NCI-H187 treated with DMSO at 0.1 percent for 48 hours (cell line): ENCODE data around the gene LONP1.

Experiments used
- DNase-seq: peaks from one replicate; lab custom pipeline; 2025; lab: John Stamatoyannopoulos, UW

Gene LONP1

DNA sequence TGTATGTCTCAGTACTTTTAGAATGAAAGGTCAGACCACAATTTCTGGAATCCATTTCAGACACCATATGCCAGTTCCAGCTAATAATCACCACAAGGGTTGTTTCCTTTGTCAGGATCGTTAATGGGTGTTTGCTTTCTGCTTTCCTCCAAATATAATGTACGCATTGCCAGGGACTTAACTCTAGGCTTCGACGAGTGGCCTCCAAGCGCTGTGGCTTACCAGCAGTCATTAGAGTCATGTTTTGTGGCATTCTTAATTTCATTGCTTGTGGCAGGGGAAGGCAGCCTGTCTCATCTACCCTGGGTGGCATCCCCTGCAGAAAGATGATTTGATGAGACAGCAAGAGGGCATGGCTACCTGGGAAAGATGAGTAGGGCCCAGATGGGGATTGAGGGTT lies 74.5 kb downstream of the LONP1 start:
- DNase-seq, result no peak

DNA sequence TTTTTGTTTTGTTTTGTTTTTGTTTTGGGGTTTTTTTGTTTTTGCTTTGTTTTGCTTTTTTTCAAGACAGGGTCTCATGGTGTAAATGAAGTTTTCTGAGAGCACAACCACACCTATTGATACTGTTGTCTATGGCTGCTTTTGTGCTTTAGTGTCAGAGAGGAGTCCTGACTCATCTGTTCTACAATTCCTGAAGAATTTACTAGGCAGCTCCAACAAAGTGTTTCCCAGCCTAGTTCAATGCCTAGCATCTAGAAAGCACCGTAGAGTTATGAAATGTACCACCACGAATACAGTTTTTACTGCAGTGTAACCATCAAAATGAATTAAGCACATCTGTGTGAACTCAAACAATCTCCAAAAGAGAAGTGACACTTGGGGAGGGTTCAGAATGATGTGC lies 75.9 kb downstream of the LONP1 start:
- no peak for DNase-seq

DNA sequence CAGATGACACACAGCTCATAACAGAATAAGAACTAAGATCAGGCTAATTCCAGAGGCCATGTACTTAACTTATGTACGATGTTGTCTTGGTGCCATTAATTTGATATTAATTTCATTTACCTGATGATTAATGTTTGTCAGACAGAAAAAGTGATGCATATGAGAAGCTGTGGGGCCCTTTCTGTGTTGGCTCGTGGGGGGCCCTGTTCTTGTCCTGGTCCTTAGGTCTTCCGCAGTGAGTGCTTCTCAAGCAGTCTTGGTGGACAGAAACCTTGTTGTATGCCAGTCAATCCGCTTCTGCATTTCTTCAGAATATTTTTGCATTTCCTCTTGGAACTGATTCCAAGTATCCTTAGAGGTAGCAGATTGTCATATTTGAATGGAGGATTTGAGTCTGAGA lies 76.9 kb downstream of the LONP1 start:
- no peak for DNase-seq

DNA sequence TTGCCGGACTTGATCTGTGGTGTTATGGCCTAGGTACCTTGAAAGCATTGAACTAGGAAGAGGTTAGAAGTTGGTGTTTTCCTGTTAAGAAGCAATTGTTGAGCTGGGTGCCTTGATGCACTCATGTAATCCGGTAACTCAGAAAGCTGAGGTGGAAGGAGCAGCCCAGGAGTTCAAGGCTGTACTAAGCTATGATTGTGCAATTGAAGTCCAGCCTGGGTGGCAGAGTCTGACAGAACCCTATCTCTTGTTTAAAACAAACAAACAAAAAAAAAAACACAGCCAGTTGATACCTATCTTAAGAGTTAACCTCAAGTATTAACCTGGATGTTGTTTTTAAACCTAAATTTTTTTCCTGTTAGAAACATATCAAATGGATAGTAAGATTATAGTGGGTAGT lies 77.7 kb downstream of the LONP1 start:
- DNase-seq, result no peak
